Hepatocyte (in vitro differentiated cells): ENCODE results near the gene WDR45. TPM values are rescaled to one million over a fixed set of nuclear protein-coding genes. Genes with fewer than 3 reads are reported as not detected.

Experiments used
- DNase-seq: peaks from one replicate; pipeline ENCODE4 v3.0.0-alpha.2; 2016; ENCODE audit warnings: low spot score
- H2AFZ ChIP-seq: fragments of 200-600 bp; sonication (generic); 2 replicates; pipeline ENCODE4 v1.6.0; 2016; ENCODE audit warnings: antibody characterized with exemption, mild to moderate bottlenecking
- H3K27ac ChIP-seq: fragments of 200-600 bp; sonication (generic); 2 replicates; pipeline ENCODE4 v1.5.1; 2016; ENCODE audit warnings: mild to moderate bottlenecking
- H3K27me3 ChIP-seq: fragments of 200-600 bp; sonication (generic); 2 replicates; pipeline ENCODE4 v1.6.1; 2016
- H3K36me3 ChIP-seq: fragments of 200-600 bp; sonication (generic); replicated peaks from 2 replicates; pipeline ENCODE4 v1.5.1; 2016; ENCODE audit warnings: low read depth; ENCODE audit not compliant: insufficient read depth
- H3K4me1 ChIP-seq: fragments of 200-600 bp; sonication (generic); 2 replicates; pipeline ENCODE4 v1.5.1; 2016; ENCODE audit warnings: mild to moderate bottlenecking, moderate library complexity; ENCODE audit not compliant: insufficient read depth
- H3K4me2 ChIP-seq: fragments of 200-600 bp; sonication (generic); 2 replicates; pipeline ENCODE4 v1.6.0; 2016
- H3K4me3 ChIP-seq: fragments of 200-600 bp; sonication (generic); 2 replicates; pipeline ENCODE4 v1.5.1; 2016; ENCODE audit warnings: mild to moderate bottlenecking
- H3K79me2 ChIP-seq: fragments of 200-600 bp; sonication (generic); 2 replicates; pipeline ENCODE4 v1.6.0; 2017; ENCODE audit warnings: mild to moderate bottlenecking
- H3K9me2 ChIP-seq: fragments of 200-600 bp; sonication (generic); replicated peaks from 2 replicates; pipeline ENCODE4 v1.6.0; 2017; ENCODE audit warnings: mild to moderate bottlenecking; ENCODE audit not compliant: insufficient read depth
- H3K9me3 ChIP-seq: fragments of 200-600 bp; sonication (generic); 2 replicates; pipeline ENCODE4 v1.5.1; 2016; ENCODE audit warnings: low read depth, mild to moderate bottlenecking
- H4K20me1 ChIP-seq: fragments of 200-600 bp; sonication (generic); 2 replicates; pipeline ENCODE4 v1.6.0; 2016; ENCODE audit warnings: mild to moderate bottlenecking; ENCODE audit not compliant: insufficient read depth, poor library complexity, severe bottlenecking
- EZH2 ChIP-seq: fragments of 200-600 bp; sonication (generic); IDR thresholded peaks from 2 replicates; pipeline ENCODE4 v1.6.1; 2016; ENCODE audit warnings: antibody characterized with exemption, mild to moderate bottlenecking, borderline replicate concordance
- EZH2phosphoT487 ChIP-seq: fragments of 200-600 bp; sonication (generic); IDR thresholded peaks from one replicate; pipeline ENCODE4 v1.6.1; 2018; ENCODE audit warnings: antibody characterized with exemption, mild to moderate bottlenecking, low read depth, moderate library complexity; ENCODE audit not compliant: unreplicated experiment, severe bottlenecking
- WGBS: methylation state at CpG from one replicate; pipeline ENCODE4 v1.1.6; 2016; ENCODE audit warnings: low lambda C conversion rate; ENCODE audit errors: missing lambda C conversion rate; 5-methylcytosine and 5-hydroxymethylcytosine counted together
- polyA plus RNA-seq: library from polyadenylated mRNA; unstranded; fragments of >200 nt; fragmentation: Nextera tagmentation; extraction: Ambion mirVana; gene quantifications from 2 replicates; pipeline ENCODE4 v1.2.1, GENCODE V29; 2016
- total RNA-seq: library from RNA; depleted of rRNA; stranded (reverse); fragments of >200 nt; gene quantifications from 2 replicates; pipeline ENCODE4 v1.2.3, GENCODE V29; 2014
- TF ChIP-seq, protein P1 (sequence below): fragments of 200-600 bp; sonication (generic); IDR thresholded peaks from 2 replicates; pipeline ENCODE4 v1.5.1; 2016; ENCODE audit warnings: antibody characterized with exemption, mild to moderate bottlenecking; ENCODE audit not compliant: poor library complexity

WDR45 gene
- total and polyA plus RNA-seq, 2 experiments from 2014 or later = 59.6 to 67.7 TPM

GRCh38 chrX:49070988-49071387 is 8.7 kb downstream of the WDR45 start:
- 78% methylated on average over 4 of the region's 4 CpGs for WGBS
- Histone ChIP-seq H2AFZ (no peak overlapping the region), H3K4me2 (no peak overlapping the region), H3K27me3 (no peaks in the 10 kb centered on the region), H3K9me3 (no peaks in the 10 kb centered on the region), H3K27ac (no peak overlapping the region), H3K4me3 (no peak overlapping the region), H3K79me2 (no peaks in the 10 kb centered on the region), H3K36me3 (no peaks in the 10 kb centered on the region), H3K4me1 (no peaks in the 10 kb centered on the region), H3K9me2 (no peaks in the 10 kb centered on the region), H4K20me1 (no peaks in the 10 kb centered on the region)
- TF ChIP-seq EZH2phosphoT487 (no peak), EZH2 (no peak)
- TF ChIP-seq, protein P1, sequence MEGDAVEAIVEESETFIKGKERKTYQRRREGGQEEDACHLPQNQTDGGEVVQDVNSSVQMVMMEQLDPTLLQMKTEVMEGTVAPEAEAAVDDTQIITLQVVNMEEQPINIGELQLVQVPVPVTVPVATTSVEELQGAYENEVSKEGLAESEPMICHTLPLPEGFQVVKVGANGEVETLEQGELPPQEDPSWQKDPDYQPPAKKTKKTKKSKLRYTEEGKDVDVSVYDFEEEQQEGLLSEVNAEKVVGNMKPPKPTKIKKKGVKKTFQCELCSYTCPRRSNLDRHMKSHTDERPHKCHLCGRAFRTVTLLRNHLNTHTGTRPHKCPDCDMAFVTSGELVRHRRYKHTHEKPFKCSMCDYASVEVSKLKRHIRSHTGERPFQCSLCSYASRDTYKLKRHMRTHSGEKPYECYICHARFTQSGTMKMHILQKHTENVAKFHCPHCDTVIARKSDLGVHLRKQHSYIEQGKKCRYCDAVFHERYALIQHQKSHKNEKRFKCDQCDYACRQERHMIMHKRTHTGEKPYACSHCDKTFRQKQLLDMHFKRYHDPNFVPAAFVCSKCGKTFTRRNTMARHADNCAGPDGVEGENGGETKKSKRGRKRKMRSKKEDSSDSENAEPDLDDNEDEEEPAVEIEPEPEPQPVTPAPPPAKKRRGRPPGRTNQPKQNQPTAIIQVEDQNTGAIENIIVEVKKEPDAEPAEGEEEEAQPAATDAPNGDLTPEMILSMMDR = no peak
- no peak for DNase-seq

DNA sequence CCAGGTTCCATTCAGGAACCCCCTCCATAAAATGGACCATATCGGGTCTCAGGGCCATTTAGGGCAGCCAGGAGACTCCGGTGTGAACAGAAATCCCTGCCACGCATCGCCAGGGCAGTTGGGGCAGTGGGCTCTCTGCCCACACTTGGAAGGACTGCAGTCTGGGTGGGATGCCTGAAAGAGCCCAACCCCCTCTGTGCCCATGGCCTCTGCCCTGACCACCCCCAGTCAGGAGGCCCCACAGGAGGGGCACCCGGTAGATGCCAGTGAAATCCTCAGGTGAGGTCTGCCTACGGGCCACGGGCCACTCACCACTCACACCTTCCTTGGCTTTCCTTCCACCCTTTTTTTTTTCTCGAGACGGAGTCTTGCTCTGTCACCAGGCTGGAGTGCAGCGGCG is 10.6 kb downstream of the WDR45 start:
- Histone ChIP-seq H3K36me3 (no peaks in the 10 kb centered on the region), H3K79me2 (no peaks in the 10 kb centered on the region), H4K20me1 (no peaks in the 10 kb centered on the region), H2AFZ (no peak overlapping the region), H3K4me3 (no peak overlapping the region), H3K27me3 (no peaks in the 10 kb centered on the region), H3K9me2 (no peaks in the 10 kb centered on the region), H3K4me2 (no peak overlapping the region), H3K27ac (no peak overlapping the region), H3K9me3 (no peaks in the 10 kb centered on the region), H3K4me1 (no peaks in the 10 kb centered on the region)
- TF ChIP-seq, protein P1 = no peak
- TF ChIP-seq EZH2 (no peak), EZH2phosphoT487 (no peak)
- peak; percentile 9 for DNase-seq
- WGBS = 94% methylated on average over 11 of the region's 11 CpGs

- Histone ChIP-seq H4K20me1 (no peaks in the 10 kb centered on the region), H2AFZ (no peak overlapping the region), H3K36me3 (no peaks in the 10 kb centered on the region), H3K27me3 (no peaks in the 10 kb centered on the region), H3K79me2 (no peaks in the 10 kb centered on the region), H3K4me2 (no peak overlapping the region), H3K4me3 (no peak overlapping the region), H3K9me2 (no peaks in the 10 kb centered on the region), H3K4me1 (no peaks in the 10 kb centered on the region), H3K27ac (no peak overlapping the region), H3K9me3 (no peaks in the 10 kb centered on the region)
- 92% methylated on average over 17 of the region's 41 CpGs for WGBS
- peak; percentile 3 for DNase-seq
- no peak for TF ChIP-seq EZH2
- TF ChIP-seq, protein P1 = no peak
- no peak for TF ChIP-seq EZH2phosphoT487
These were observed 12.2 kb downstream of the WDR45 start for GRCh38 chrX:49067285-49068120.
